KMS-11 (cell line): Measurements from ENCODE around the gene FHIT.

Source experiments
- H2AFZ ChIP-seq: fragments of 200-600 bp; sonication (generic); 2 replicates; pipeline ENCODE4 v1.6.1; 2016; ENCODE audit warnings: antibody characterized with exemption, mixed run types, low read depth
- H3K27ac ChIP-seq: fragments of 200-600 bp; sonication (generic); 2 replicates; pipeline ENCODE4 v1.6.1; 2016; ENCODE audit warnings: mild to moderate bottlenecking, mixed run types
- H3K27me3 ChIP-seq: fragments of 200-600 bp; sonication (generic); 2 replicates; pipeline ENCODE4 v1.6.1; 2017; ENCODE audit warnings: mild to moderate bottlenecking, low read depth, mixed run types, moderate library complexity; ENCODE audit not compliant: insufficient read depth
- H3K36me3 ChIP-seq: fragments of 200-600 bp; sonication (generic); 2 replicates; pipeline ENCODE4 v1.6.1; 2017; ENCODE audit warnings: mild to moderate bottlenecking, mixed run types; ENCODE audit not compliant: insufficient read depth
- H3K4me1 ChIP-seq: fragments of 200-600 bp; sonication (generic); 2 replicates; pipeline ENCODE4 v1.6.1; 2016; ENCODE audit warnings: mild to moderate bottlenecking, low read depth, mixed run types; ENCODE audit not compliant: poor library complexity, severe bottlenecking
- H3K4me2 ChIP-seq: fragments of 200-600 bp; sonication (generic); 2 replicates; pipeline ENCODE4 v1.7.0; 2016; ENCODE audit warnings: mild to moderate bottlenecking, mixed run types
- H3K4me3 ChIP-seq: fragments of 200-600 bp; sonication (generic); IDR thresholded peaks from 2 replicates; pipeline ENCODE4 v1.6.1; 2017; ENCODE audit warnings: low read depth, low read length, mixed read lengths; ENCODE audit not compliant: insufficient read depth
- H3K79me2 ChIP-seq: fragments of 200-600 bp; sonication (generic); 2 replicates; pipeline ENCODE4 v1.6.1; 2016; ENCODE audit warnings: low read depth, mixed run types; ENCODE audit not compliant: insufficient read depth
- H3K9ac ChIP-seq: fragments of 200-600 bp; sonication (generic); 2 replicates; pipeline ENCODE4 v1.6.1; 2016; ENCODE audit warnings: mild to moderate bottlenecking, mixed run types
- H4K20me1 ChIP-seq: fragments of 200-600 bp; sonication (generic); 2 replicates; pipeline ENCODE4 v1.6.1; 2016; ENCODE audit warnings: mild to moderate bottlenecking, mixed run types; ENCODE audit not compliant: insufficient read depth
- TF ChIP-seq, protein P1 (sequence below): fragments of 200-600 bp; sonication (generic); conservative IDR thresholded peaks from 2 replicates; pipeline ENCODE4 v1.6.1; 2017; ENCODE audit warnings: low read depth, mild to moderate bottlenecking, antibody characterized with exemption, low read length, moderate library complexity, mixed read lengths

FHIT gene

GRCh38 chr3:61141227-61141626 lies 110.0 kb downstream of the FHIT start:
- TF ChIP-seq, protein P1, sequence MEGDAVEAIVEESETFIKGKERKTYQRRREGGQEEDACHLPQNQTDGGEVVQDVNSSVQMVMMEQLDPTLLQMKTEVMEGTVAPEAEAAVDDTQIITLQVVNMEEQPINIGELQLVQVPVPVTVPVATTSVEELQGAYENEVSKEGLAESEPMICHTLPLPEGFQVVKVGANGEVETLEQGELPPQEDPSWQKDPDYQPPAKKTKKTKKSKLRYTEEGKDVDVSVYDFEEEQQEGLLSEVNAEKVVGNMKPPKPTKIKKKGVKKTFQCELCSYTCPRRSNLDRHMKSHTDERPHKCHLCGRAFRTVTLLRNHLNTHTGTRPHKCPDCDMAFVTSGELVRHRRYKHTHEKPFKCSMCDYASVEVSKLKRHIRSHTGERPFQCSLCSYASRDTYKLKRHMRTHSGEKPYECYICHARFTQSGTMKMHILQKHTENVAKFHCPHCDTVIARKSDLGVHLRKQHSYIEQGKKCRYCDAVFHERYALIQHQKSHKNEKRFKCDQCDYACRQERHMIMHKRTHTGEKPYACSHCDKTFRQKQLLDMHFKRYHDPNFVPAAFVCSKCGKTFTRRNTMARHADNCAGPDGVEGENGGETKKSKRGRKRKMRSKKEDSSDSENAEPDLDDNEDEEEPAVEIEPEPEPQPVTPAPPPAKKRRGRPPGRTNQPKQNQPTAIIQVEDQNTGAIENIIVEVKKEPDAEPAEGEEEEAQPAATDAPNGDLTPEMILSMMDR, result no peak
- Histone ChIP-seq H3K79me2 (no peaks in the 10 kb centered on the region), H4K20me1 (no peaks in the 10 kb centered on the region), H2AFZ (no peak overlapping the region), H3K27me3 (no peaks in the 10 kb centered on the region), H3K27ac (no peak overlapping the region), H3K4me3 (no peak overlapping the region), H3K36me3 (no peaks in the 10 kb centered on the region), H3K4me2 (no peak overlapping the region), H3K4me1 (no peaks in the 10 kb centered on the region), H3K9ac (no peak overlapping the region)

GRCh38 chr3:61139686-61140085 lies 111.6 kb downstream of the FHIT start:
- no peaks in the 10 kb centered on the region for H3K27me3 ChIP-seq
- H4K20me1 ChIP-seq, result no peaks in the 10 kb centered on the region
- no peak overlapping the region for H2AFZ ChIP-seq
- TF ChIP-seq, protein P1, result no peak
- no peaks in the 10 kb centered on the region for H3K4me1 ChIP-seq
- no peak overlapping the region for H3K27ac ChIP-seq
- no peak overlapping the region for H3K9ac ChIP-seq
- no peaks in the 10 kb centered on the region for H3K79me2 ChIP-seq
- no peak overlapping the region for H3K4me2 ChIP-seq
- H3K4me3 ChIP-seq, result no peak overlapping the region
- H3K36me3 ChIP-seq, result no peaks in the 10 kb centered on the region

DNA sequence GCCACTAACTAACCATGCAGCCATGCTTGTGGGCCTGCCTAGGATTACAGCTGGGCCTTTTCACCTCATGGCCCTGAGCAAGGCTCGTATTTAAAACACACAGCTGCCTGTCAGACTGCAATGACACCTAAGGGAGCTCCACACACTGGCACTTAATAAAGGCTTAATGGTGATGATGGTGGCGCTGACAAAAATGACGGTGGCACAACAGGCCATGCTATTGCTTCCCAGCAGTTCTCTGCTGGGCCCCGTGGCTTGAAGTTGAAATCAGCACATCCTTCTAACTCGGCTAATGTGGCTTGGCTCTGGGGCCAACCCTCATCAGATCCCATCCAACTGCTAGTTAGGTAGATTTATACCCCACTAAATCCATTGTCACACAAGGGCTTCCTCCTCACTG lies 112.9 kb downstream of the FHIT start:
- TF ChIP-seq, protein P1, result no peak
- H3K4me1 ChIP-seq, result no peaks in the 10 kb centered on the region
- no peak overlapping the region for H2AFZ ChIP-seq
- no peaks in the 10 kb centered on the region for H3K27me3 ChIP-seq
- H4K20me1 ChIP-seq, result no peaks in the 10 kb centered on the region
- H3K4me3 ChIP-seq, result no peak overlapping the region
- no peaks in the 10 kb centered on the region for H3K79me2 ChIP-seq
- no peak overlapping the region for H3K27ac ChIP-seq
- H3K4me2 ChIP-seq, result no peak overlapping the region
- H3K36me3 ChIP-seq, result no peaks in the 10 kb centered on the region
- no peak overlapping the region for H3K9ac ChIP-seq

DNA sequence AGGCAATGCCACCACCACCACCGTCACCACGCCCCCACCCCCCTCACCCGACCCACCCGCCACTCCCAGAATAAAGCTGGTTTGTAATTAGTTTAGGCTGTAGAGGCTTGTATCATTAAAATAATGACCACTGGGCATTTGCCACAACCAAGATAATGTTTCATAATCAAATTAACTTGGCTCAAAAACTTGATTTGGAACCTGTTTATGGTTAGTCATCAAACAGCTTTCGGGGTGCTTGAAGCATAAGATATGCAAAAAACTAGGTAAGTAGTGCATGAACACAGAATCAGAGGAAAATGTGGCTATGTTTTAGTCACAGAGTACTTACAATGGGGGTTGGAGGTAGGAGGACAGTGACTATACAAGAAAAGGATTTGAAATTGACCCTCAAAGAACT lies 115.1 kb downstream of the FHIT start:
- no peak overlapping the region for H2AFZ ChIP-seq
- H4K20me1 ChIP-seq, result no peaks in the 10 kb centered on the region
- no peak overlapping the region for H3K27ac ChIP-seq
- no peaks in the 10 kb centered on the region for H3K79me2 ChIP-seq
- no peak overlapping the region for H3K4me2 ChIP-seq
- no peak overlapping the region for H3K9ac ChIP-seq
- TF ChIP-seq, protein P1, result no peak
- H3K36me3 ChIP-seq, result no peaks in the 10 kb centered on the region
- no peaks in the 10 kb centered on the region for H3K27me3 ChIP-seq
- no peaks in the 10 kb centered on the region for H3K4me1 ChIP-seq
- H3K4me3 ChIP-seq, result no peak overlapping the region

DNA sequence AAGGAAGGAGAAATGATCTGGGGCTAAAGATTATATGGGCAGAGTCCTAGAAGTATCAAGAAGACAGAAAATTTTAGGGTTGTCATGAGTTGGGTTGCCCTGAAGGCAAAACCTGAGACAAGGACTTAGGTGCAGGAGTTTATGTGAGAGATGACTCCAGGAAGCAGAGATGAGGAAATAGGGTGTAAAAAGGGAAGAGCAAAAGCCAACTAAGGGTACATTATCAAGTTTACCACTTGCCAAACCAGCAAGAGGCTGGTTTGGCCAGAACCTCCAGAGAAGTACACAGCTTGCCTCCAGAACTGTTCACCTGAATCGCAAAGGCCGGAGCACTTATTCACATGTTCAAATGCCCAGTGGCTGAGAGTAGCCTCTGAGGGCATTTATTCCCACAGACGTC lies 116.7 kb downstream of the FHIT start:
- H3K27me3 ChIP-seq, result no peaks in the 10 kb centered on the region
- no peaks in the 10 kb centered on the region for H4K20me1 ChIP-seq
- no peak overlapping the region for H3K4me3 ChIP-seq
- no peak overlapping the region for H3K9ac ChIP-seq
- no peaks in the 10 kb centered on the region for H3K36me3 ChIP-seq
- no peaks in the 10 kb centered on the region for H3K79me2 ChIP-seq
- H2AFZ ChIP-seq, result no peak overlapping the region
- no peak overlapping the region for H3K27ac ChIP-seq
- H3K4me1 ChIP-seq, result no peaks in the 10 kb centered on the region
- TF ChIP-seq, protein P1, result no peak
- no peak overlapping the region for H3K4me2 ChIP-seq
